Measurements from ENCODE around the gene CDK11B.

The CDK11B gene

GRCh38 chr1:1617516-1617915, 41.3 kb downstream of the CDK11B start:
- in situ Hi-C loops (cut with MboI; ENCODE audit: low sequenced_read_pairs), result no loop called here

DNA sequence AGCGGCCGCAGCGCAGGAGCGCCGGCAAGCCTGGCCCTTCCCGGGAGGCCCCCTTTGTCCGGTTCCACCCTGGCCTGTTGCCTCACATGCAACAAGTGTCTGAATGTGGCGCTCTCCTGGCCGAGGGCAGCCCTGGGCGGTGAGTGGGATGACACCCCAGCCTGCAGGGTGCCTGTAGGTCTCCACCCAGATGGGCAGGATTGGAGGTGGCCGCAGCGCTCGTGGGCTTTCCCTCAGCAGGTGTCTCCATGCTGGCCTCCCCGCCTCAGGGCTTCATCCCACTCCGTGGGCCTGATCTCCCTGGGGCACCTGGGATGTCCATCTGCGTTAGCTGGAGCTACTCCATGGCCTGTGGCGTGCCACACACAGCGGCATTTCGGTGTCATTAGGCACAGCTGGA, 42.0 kb downstream of the CDK11B start:
- in situ Hi-C loops (cut with MboI; ENCODE audit: low sequenced_read_pairs), result no loop called here

DNA sequence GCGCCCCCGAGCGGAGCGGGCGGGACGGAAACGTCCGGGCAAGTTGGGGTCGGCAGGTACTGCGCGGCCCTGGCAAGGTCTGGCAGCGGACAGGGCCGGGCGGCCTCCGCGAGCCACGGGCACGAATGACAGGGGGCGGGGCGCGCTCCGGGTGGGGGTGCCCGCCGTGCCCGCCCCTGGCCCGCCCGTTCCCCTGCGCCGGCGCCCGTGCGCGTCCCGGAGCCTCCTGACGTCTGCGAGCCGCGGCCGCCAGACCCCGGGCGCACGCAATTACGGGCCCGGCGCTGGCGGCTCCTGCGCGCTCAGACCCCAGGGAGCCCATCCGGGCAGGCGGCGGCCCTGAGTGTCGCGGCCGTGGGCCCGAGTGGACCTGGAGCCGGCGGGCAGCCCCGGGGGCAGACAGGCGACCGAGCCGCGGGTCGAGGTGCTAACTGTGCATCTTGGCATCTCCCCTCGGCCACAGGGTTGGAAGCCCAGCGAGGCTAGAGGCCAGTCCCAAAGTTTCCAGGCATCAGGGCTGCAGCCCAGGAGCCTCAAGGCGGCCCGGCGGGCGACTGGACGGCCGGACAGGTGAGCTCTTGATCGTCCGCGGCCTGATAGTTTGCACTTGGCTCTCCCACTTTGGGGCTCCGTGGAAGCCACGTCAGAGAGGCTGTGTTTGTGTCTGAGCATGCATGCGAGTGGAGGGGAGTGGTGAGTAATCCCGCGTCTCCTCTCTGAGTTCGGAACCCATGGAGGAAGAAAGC, 42.6 kb downstream of the CDK11B start:
- in situ Hi-C loops (cut with MboI; ENCODE audit: low sequenced_read_pairs), result no loop called here

GRCh38 chr1:1615256-1616044, 43.4 kb downstream of the CDK11B start, which contains the start of gene MIB2:
TSS of gene MIB2 (plus strand) at chr1:1615500. CDS start at chr1:1623453, 7,953 bp downstream.
- in situ Hi-C loops (cut with MboI; ENCODE audit: low sequenced_read_pairs), result no loop called here

DNA sequence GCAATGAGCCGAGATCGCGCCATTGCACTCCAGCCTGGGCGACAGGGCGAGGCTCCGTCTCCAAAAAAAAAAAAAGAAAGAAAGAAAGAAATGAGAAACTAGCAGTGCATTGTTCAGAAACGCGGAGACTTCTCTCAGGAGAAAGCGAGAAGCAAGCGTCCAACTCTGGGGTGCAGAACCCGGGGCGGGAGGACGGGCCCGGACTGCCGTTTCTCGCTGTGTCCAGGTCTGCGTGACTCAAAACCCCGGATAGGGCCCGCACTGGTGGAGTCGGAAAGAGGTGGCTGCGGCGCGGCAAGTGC, 43.9 kb downstream of the CDK11B start:
- in situ Hi-C loops (cut with MboI; ENCODE audit: low sequenced_read_pairs), result no loop called here

DNA sequence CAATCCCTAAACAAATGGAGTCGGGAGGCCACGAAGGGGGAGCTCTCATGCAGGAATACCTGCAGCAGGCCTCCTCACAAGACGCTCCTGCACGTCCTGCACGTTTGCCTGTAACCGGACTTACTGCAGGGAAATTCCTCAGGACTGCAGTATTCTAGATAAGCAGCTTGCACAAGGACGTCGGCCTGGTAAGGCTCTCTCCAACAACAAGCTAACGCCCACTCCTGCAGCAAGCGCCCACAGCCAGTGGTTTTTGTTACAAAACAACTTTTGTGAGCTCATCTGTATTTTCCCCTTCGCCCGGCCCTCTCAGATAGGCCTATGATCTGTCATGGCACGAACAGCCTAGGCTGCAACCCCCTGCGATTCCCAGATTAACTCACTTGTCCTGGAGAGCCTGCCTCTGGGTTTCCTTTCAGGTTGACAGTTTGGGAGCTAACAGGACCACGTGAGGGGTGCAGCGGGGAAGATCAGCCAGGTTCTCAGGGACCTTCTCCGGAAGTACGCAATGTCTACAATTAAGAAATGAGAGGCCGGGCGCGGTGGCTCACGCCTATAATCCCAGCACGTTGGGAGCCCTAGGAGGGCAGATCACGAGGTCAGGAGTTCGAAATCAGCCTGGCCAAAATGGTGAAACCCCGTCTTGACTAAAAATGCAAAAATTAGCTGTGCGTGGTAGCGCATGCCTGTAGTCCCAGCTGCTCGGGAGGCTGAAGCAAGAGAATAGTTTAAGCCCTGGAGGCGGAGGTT, 44.4 kb downstream of the CDK11B start:
- in situ Hi-C loops (cut with MboI; ENCODE audit: low sequenced_read_pairs), result no loop called here

DNA sequence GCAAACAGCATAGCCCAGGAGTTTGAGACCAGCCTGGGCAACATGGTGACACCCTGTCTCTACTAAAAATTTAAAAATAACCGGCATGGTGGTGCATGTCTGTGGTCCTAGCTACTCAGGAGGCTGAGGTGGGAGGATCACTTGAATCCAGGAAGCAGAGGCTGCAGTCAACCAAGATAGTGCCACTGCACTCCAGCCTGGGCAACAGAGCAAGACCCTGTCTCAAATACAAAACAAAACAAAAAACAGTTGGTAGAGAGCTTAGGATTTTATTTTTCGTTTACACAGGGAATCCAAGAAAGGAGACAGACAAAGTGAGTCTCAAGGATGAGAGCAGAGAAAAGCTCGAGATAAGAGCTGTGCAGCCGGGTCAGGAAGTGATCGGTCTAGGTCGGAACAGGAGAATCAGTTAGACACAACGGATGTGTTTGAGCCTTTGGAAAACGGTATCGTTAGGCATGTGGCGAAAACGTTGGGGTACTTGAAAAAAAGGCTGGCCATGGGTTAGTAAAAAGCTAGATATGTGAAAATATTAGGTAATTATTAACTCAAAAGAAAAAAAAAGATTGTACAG, 45.2 kb downstream of the CDK11B start:
- in situ Hi-C loops (cut with MboI; ENCODE audit: low sequenced_read_pairs), result no loop called here

- in situ Hi-C loops (cut with MboI; ENCODE audit: low sequenced_read_pairs), result no loop called here
These were observed 46.8 kb downstream of the CDK11B start for GRCh38 chr1:1612104-1612400.

DNA sequence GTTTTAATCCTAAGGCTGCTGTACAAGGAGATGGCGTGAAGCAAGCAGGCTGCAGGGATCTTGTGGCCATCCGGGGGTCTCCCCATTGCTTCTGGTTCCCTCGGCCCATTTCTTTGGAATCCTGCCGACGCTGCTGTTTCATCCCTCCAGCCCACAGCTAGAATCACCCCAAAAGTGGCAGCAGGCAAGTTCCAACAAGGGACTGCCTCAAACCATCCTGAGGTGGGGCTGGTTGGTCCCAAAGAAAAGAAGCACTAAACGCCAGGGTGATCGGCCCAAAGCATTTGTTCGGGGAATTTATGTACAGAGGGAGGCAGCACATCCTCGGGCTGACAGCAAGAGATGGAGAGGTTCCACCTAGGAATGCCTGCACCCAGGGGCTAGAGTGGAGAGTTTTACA, 48.0 kb downstream of the CDK11B start:
- in situ Hi-C loops (cut with MboI; ENCODE audit: low sequenced_read_pairs), result no loop called here

- in situ Hi-C loops (cut with MboI; ENCODE audit: low sequenced_read_pairs), result no loop called here
These were observed 48.9 kb downstream of the CDK11B start for GRCh38 chr1:1609822-1610485.

DNA sequence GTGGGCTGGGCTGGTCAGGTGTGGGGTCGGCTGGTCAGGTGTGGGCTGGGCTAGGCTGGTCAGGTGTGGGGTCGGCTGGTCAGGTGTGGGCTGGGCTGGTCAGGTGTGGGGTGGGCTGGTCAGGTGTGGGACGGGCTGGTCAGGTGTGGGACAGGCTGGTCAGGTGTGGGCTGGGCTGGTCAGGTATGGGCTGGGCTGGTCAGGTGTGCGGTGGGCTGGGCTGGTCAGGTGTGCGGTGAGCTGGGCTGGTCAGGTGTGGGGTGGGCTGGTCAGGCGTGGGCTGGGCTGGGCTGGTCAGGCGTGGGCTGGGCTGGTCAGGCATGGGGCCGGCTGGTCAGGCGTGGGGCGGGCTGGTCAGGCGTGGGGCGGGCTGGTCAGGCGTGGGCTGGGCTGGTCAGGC, 52.6 kb downstream of the CDK11B start:
- in situ Hi-C loops (cut with MboI; ENCODE audit: low sequenced_read_pairs), result no loop called here

- in situ Hi-C loops (cut with MboI; ENCODE audit: low sequenced_read_pairs), result no loop called here
These were observed 53.1 kb downstream of the CDK11B start for GRCh38 chr1:1605724-1606123.

- in situ Hi-C loops (cut with MboI; ENCODE audit: low sequenced_read_pairs), result no loop called here
These were observed 53.7 kb downstream of the CDK11B start for GRCh38 chr1:1605034-1605591.

GRCh38 chr1:1604374-1605033, 54.3 kb downstream of the CDK11B start:
- in situ Hi-C loops (cut with MboI; ENCODE audit: low sequenced_read_pairs), result no loop called here

DNA sequence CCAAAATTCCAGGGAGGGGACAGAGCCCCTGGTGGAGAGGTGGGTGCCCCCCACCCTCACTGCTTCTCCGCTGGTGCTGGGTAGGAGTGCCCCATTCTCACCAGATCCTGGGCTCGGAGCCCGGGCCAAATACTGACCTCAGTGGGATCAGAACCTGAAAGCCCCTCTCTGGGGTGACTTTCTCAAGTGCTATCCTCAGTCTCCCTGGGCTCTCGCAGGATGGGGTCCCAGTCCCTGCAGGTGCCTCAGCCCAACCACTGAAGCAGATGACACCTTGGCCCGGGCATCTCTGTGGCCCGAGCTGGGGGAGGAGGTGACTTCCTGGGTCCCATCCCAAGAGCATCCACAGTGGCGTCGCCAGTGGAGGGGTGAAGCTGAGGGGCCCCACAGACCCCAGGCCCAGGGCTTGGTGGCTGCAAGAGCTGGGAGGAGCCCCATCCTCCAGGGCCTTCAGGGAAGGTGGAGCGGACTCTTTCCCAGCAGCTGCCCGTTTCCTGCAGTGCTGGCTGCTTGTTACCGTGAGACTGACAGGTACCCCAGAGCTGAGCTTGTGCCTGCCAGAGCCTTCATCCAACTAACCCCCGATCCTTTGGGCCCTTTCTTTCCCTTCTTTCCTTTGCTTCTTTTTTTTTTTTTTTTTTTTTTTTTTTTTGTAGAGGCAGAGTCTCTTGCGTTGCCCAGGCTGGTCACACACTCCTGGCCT, 55.0 kb downstream of the CDK11B start:
- in situ Hi-C loops (cut with MboI; ENCODE audit: low sequenced_read_pairs), result no loop called here

DNA sequence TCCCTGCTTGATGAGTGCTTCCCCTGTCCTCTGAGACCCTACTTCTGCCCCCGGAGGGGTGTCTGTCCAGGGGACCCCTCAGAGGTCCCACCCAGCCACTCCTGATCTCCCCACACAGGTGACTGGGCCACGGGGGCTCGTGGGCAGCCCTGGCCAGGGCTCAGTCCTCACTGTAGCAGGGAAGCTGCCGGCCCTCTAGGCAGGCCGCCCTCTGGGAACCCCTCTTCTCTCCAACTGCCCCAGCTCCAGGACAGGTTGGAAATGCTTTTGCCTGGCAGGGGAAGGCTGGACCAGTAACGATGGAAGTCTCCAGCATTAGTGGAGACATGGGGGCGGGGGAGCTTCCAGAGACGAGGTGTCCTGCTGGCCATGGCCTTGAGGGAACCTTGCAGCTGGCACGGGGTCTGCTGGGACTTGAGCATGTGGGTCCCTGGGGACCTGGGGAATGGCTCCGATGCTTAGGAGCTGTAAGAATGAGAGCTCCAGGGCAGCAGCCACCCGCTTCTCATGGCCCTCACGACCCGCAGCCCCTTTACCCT, 55.8 kb downstream of the CDK11B start:
- in situ Hi-C loops (cut with MboI; ENCODE audit: low sequenced_read_pairs), result no loop called here

- in situ Hi-C loops (cut with MboI; ENCODE audit: low sequenced_read_pairs), result no loop called here
These were observed 56.4 kb downstream of the CDK11B start for GRCh38 chr1:1602304-1602967.

DNA sequence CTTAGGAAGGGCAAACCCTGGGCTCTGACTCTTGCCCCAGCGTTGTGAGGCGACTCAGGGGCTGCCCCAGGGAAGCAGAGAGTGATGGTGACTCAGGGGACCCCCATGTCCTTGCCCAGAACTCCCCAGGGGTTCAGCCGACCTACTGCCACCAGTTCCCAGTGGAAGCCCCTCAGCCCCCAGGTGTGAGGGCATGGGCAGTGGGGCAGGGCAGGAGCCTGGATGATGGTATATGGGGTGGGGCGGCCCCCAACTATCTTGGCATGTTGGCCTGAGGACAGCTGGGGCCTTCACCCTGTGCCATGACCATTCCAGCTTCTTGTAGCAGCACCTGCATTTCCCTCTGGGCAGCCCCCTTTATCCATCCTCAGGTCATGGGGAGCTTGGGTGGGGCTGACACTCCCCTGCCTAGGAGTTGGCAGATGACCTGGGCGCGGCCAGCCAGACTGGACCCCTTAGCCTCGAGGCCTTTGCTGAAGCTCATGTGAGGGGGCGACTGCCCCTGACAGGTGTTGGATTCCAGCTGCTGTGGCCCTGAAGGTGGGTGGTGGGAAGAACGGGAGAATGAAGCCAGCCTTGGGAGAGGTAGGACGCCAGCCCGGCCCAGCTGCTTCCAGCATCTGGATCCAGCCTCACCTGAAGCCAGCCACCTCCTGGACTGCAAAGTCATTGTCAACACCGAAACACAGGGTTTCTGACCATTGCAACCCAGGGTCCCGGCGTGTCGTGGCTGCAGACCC, 57.1 kb downstream of the CDK11B start:
- in situ Hi-C loops (cut with MboI; ENCODE audit: low sequenced_read_pairs), result no loop called here

Data from hTERT RPE-1 (cell line).